HPDE6-E6E7 (cell line): ENCODE results near the gene KLHL26.
"Not testable (repeated sequence)": the region's sequence is repeated elsewhere in the genome, so short reads cannot be mapped to it uniquely, and the experiment has no call there.

Experiments used
- DNase-seq: peaks from one replicate; pipeline ENCODE4 v3.0.0; 2011; ENCODE audit warnings: missing footprints; ENCODE audit errors: extremely low spot score

KLHL26 gene, protein sequence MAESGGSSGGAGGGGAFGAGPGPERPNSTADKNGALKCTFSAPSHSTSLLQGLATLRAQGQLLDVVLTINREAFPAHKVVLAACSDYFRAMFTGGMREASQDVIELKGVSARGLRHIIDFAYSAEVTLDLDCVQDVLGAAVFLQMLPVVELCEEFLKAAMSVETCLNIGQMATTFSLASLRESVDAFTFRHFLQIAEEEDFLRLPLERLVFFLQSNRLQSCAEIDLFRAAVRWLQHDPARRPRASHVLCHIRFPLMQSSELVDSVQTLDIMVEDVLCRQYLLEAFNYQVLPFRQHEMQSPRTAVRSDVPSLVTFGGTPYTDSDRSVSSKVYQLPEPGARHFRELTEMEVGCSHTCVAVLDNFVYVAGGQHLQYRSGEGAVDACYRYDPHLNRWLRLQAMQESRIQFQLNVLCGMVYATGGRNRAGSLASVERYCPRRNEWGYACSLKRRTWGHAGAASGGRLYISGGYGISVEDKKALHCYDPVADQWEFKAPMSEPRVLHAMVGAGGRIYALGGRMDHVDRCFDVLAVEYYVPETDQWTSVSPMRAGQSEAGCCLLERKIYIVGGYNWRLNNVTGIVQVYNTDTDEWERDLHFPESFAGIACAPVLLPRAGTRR

DNA sequence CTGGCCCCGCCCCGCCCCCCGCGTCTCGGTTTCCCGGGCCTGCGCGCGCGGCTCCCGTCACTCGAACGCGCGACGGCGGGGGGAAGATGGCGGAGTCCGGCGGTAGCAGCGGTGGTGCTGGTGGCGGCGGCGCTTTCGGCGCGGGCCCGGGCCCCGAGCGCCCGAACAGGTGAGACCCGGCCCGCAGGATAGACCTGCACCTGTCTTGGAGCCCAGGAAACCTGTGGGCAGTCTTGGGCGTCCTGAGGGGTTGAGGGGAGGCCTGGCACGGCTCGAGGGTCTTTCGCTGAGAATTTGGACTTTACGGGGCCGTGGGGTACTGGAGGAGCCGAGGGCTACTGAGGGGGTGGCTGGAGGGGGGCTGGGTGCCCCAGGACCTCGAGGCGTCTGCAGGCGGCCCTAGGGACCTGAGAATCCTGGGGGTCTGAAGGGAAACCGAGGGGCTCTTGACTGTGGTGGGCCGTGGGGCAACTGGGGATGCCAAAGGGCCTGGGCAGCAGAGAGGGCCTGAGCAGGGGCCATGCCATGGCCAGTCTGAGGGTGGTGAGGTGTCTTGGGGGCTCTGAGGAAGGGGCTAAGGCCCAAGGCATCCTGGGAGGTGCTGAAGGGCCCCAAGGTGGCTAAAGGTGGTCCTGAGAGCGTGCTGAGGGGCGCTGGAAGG, at the start of gene KLHL26:
TSS of gene KLHL26 (plus strand) at position 60 of the 661 bp plus-strand sequence. CDS start at position 87, 27 bp downstream.
- DNase-seq, result no peak

- DNase-seq, result no peak
Measured at GRCh38 chr19:18587561-18587960, 49.3 kb upstream of the KLHL26 start.

DNA sequence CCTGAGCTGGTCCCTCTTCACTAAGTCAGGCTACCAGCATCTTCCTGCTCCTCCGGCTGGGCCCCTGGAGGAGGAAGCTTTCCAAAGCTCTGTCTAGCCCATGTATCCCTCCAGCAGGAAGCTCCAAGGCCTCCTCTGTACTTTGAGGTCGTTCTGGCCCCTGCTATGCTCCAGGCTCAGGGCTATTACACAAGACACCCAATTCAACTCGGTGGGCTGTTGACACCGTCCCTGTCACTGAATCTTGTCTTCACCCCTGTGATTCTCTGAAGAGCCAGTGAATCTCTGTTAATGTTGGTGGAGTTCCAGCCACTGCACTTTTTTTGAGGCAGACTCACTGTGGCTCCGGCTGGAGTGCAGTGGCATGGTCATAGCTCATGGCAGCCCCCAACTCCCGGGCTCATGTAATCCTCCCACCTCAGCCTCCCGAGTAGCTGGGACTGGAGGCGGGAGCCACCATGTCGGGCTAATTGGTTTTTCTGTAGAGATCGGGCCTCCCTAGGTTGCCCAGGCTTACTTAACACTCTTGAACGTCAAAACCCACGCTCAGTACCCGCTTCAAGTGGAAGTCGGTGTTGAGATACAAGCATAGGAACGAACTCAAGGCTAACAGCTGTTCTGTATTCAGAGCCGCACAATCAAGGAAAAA, 48.7 kb upstream of the KLHL26 start:
- no peak for DNase-seq

DNA sequence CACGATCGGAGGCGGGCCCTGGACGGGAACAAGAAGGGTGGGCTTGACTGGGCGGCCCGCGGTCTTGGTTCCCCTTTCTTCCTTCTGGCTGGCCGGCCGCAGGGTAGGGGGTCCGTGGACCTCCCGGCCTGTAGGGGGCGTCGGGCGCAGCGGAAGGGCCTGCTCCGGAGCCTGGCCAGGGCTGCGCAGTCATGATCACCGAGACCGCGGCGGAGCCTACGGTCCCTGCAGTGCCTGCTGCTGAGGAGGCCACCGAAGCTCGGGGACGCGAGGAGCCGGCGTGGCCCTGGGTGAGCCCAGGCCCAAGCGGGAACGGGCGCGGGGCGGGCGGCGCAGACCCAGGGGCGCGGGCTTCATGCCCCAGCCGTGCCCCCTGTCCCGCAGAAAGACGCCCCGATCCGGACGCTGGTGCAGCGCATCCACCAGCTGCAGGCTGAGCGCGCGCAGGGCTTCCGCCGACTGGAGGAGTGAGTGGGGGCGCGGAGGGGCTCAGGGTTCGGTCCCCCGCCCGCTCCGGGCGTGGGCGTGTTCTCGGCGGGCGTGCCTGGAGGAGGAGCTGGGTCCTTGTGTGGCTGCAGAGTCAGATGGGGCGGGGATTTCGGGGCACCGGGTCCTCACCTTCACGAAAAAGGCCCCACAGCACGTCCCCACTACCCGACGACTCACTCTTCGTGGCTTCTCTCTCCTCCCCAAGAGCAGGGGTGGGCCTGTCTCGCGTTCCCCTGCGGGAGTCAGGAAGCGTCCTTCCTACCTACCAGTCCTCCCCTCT, 48.0 kb upstream of the KLHL26 start, which contains the start of gene REX1BD:
TSS of gene REX1BD (plus strand) at position 188 of the 769 bp plus-strand sequence. CDS start at position 192, 4 bp downstream.
- DNase-seq, result peak; percentile 70

GRCh38 chr19:18589380-18590272, 47.2 kb upstream of the KLHL26 start:
- DNase-seq, result peak; percentile 74

GRCh38 chr19:18590273-18591272, 46.3 kb upstream of the KLHL26 start:
- DNase-seq, result no peak

DNA sequence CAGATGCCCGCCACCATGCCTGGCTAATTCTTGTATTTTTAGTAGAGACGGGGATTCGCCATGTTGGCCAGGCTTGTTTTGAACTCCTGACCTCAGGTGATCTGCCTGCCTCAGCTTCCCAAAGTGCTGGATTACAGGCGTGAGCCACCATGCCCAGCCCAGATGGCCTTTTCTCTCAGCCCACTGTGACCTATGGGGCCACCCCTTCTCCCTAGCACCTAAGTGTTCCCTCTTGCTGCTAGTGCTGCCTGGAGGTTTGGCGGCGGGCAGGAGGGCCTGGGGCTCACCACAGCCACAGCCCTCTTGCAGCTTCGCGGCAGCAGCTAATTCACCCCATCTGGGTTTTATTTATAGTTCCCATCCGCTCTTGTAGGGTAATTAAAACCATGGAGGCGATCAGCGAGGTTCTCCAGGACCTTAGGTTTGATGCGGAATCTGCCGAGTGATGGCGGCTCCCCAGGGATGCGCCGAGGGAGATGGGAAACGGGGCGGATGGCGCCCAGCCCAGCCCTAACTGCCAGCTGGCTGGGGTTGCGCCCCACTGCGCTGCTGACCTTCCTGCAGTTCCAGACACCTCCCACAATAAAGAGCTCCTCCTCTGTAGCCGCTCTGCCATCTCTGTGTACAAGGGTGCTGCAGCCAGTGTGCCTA, 45.0 kb upstream of the KLHL26 start:
- no peak for DNase-seq

- not testable (repeated sequence) for DNase-seq
Measured at GRCh38 chr19:18592732-18593131, 44.1 kb upstream of the KLHL26 start.

DNA sequence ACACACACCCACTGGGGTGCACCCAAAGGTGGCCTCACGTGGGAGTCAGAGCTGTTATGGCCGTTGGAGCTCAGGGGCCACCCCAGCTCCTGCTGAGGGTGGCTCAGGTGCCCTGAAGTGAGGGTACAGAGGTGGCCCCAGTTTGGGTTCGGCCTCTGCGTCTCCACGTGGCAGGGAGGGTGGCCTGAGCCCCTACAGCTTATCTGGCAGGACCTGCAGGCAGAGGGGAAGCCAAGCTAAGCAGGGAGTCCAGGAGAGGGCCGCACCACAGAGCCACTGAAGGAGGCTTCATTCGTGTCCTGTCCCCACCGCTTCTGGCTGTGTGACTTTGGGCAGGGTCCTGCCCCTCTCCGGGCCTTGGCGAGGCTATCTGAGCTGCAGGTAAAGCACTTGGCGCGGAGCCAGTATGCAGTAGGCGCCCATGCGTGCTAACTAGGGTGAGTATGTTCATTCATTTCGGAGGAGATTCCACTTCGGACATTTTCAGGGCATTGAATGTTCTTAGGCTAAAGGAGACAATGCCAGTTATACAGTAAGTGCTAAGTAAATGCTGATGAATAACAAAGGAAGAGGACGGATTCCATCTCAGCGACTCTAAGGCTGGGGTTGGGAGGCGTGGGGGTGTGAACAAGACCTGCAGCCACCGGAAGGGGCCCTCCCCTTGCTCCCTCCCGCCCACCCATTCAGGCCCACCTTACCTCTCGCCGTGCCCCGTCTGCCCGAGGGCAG, 43.3 kb upstream of the KLHL26 start:
- DNase-seq, result no peak

DNA sequence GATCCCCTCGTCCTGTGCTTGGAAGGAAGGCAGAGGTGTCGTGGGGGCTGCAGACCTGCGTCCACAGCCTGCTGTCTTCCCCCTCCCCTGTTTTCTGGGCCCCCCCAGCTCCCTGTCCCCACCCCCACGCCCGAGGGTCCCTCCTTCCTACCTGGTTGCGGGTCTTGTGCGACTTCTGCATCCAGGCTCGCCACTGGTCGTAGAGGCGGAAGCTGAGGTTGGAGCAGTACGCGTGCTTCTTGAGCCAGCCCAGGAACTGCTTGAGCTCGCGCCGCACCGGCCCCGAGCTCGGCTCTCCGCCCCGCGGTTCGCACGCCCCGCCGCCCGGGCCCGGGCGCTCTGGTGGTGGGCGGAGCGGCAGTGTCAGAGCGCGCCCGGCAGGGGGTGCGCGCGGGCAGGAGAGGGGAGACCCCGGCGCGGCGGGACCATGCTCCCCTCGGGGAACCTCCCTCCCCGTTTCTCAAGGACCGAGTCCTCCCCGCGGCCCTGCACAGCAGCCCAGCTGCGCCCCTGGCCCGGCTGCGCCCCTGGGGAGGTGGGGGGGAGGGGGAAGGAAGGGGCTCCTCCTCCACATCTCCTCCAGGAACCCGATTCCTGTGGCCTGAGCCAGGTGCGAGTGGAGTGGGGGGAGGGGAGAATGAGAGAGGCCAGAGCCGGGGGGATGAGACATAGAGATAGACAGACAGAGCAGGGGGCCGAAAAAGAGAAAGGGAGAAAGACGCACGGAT, 42.6 kb upstream of the KLHL26 start:
- DNase-seq, result peak; percentile 81

GRCh38 chr19:18594824-18595373, 41.9 kb upstream of the KLHL26 start:
- no peak for DNase-seq

GRCh38 chr19:18595475-18595874, 41.4 kb upstream of the KLHL26 start:
- DNase-seq, result no peak

- no peak for DNase-seq
Measured at GRCh38 chr19:18596752-18597157, 40.1 kb upstream of the KLHL26 start.

DNA sequence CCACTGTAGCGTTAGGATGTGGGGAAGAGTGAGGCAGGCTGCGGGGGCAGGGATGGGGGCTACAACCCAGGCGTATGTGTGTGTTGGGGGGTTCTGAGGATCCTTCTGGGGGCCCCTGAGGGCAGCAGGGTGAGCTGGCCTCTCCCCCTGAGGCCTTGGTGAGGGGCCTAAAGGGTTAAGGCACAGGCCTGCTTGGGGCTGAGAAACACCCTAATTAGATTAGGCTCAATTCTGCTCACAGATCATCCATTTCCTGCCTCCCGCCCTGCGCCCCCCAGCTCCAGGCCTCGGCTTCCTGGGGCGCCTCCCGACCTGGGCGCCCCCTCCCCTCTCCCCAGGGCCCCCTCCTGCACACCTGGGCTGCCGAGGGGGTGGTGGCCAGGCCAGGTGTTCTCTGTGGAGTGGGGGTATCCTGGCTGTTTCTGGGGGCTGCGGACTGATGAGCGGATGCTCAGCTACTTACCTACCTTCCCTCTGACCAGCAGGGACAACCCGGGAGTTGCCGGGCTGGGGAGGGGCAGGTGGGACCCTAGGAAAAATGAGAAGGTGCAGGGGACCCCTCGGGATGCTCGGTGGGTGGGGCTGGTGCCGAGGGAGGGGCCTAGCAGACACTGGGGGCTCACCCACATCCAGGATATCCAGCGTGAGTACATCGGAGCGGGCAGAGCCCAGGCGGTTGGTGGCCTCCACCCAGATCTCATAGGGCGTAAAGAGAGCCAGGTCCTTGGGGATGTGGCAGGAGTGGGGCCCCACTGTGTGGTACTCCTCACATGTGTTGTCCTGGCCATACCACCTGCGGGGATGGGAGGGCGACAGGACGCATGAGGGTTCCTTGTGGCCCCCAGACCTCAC, 38.8 kb upstream of the KLHL26 start:
- no peak for DNase-seq

DNA sequence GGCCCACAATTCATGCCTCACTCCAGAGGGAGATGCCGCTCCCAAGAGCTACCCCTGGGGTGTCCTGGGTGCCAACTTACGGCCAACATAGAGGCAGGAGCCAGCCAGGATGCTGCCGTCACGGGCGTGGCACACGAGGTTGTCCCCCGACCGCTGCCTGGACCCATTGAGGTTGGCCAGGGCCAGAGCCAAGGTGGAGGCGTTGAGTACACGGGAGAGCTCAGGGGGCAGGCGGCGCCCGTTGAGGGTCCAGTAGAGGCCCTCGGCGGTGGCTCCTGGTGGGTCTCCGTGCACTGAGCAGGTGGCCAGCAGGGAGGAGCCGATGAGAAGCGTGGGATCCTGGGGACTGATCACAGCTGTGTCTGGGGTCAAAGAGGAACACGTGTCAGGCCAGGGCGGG, 37.3 kb upstream of the KLHL26 start:
- no peak for DNase-seq
